Measurements from ENCODE around the gene IGFBP5.

The IGFBP5 gene

DNA sequence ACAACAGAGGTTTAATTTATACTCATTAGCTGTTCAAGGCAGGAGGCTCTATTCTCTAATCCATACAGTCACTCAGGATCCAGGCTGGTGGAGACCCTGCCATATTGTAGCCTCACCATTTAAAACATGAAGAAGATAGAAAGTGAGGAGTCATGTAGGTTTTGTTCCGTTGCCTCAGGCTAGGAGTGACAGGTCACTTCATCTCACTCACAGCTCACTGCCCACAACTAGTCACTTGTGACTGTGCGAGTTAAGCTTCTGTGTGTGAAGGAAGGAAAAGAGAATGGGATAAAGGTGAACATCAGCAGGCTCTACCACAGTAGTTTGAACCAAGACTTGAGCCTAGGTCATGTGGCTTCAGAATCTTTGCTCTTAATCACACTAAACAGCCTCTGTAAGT, 71.1 kb downstream of the IGFBP5 start:
- no peak for TF ChIP-seq ZFX (IDR thresholded peaks at IDR 0.05)
- TF ChIP-seq, protein P1, sequence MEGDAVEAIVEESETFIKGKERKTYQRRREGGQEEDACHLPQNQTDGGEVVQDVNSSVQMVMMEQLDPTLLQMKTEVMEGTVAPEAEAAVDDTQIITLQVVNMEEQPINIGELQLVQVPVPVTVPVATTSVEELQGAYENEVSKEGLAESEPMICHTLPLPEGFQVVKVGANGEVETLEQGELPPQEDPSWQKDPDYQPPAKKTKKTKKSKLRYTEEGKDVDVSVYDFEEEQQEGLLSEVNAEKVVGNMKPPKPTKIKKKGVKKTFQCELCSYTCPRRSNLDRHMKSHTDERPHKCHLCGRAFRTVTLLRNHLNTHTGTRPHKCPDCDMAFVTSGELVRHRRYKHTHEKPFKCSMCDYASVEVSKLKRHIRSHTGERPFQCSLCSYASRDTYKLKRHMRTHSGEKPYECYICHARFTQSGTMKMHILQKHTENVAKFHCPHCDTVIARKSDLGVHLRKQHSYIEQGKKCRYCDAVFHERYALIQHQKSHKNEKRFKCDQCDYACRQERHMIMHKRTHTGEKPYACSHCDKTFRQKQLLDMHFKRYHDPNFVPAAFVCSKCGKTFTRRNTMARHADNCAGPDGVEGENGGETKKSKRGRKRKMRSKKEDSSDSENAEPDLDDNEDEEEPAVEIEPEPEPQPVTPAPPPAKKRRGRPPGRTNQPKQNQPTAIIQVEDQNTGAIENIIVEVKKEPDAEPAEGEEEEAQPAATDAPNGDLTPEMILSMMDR (conservative IDR thresholded peaks at IDR 0.05), result no peak
- H3K27ac ChIP-seq, result no peak overlapping the region

DNA sequence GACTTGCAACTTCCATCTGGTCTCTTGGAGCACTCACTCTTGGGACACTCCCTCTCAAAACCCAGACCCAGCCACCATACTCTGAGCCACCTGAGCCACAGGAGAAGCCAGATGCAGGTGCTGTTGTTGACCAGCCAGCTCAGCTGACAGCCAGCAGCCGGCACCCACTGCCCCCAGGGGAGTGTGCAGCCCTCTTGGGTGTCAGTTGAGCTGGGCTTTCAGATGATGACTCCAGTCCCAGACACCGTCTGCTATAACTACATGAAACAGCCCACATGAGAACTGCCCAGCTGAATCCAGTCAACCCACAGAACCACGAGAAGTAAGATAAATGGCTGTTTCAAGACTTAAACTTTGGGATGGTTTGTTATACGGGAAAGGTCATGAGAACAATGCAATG, 72.8 kb downstream of the IGFBP5 start:
- TF ChIP-seq, protein P1 (conservative IDR thresholded peaks at IDR 0.05), result no peak
- no peak for TF ChIP-seq ZFX (IDR thresholded peaks at IDR 0.05)
- H3K27ac ChIP-seq, result peak overlapping the region; percentile 85

Measured in C4-2B (cell line).